ENCODE data around the gene VAMP3. TPM values are rescaled to one million over a fixed set of nuclear protein-coding genes. Genes with fewer than 3 reads are reported as not detected.

The VAMP3 gene
- total and polyA plus RNA-seq, 7 experiments from 2014 or later = 33.8 to 87.1 (median 57.6) TPM

GRCh38 chr1:7760245-7760644 is 10.9 kb upstream of the VAMP3 start:
- POLR2A ChIA-PET = no interaction called here
- DNase-seq = no peak
- H3K27ac Mint-ChIP-seq = no peak overlapping the region
- CTCF ChIA-PET = no interaction called here
- no peak for ATAC-seq
- H3K27me3 Mint-ChIP-seq = peaks cover 0 to 47% (median 5%) of the 10 kb centered on the region in 5 donors
- Histone ChIP-seq H3K9me3 (ENCODE audit: control insufficient read depth in 2 of 3, low read length in 3 of 3) (no peaks in the 10 kb centered on the region), H3K36me3 (ENCODE audit: control insufficient read depth in 2 of 3, insufficient read depth in 3 of 3, low read length in 3 of 3) (no peaks in the 10 kb centered on the region), H3K27me3 (ENCODE audit: control insufficient read depth in 2 of 2, insufficient read depth in 2 of 2, low read length in 2 of 2) (peaks cover 0 to under 1% of the 10 kb centered on the region in 2 donors), H3K27ac (ENCODE audit: low read depth, low read length) (no peak overlapping the region), H3K4me1 (ENCODE audit: control insufficient read depth in 2 of 2, insufficient read depth in 2 of 2, low read length in 2 of 2) (no peaks in the 10 kb centered on the region), H3K4me3 (ENCODE audit: low read length) (no peak overlapping the region)
- no peak overlapping the region for H3K4me3 Mint-ChIP-seq
- intact Hi-C loops (cut with micrococcal nuclease) = no loop called here
- no peaks in the 10 kb centered on the region for H3K9me3 Mint-ChIP-seq
- no peaks in the 10 kb centered on the region for H3K4me1 Mint-ChIP-seq
- no peaks in the 10 kb centered on the region for H3K36me3 Mint-ChIP-seq

- Histone ChIP-seq H3K4me3 (ENCODE audit: low read length) (no peak overlapping the region), H3K27me3 (ENCODE audit: control insufficient read depth in 2 of 2, insufficient read depth in 2 of 2, low read length in 2 of 2) (peaks cover 0 to 2% of the 10 kb centered on the region in 2 donors), H3K36me3 (ENCODE audit: control insufficient read depth in 2 of 3, insufficient read depth in 3 of 3, low read length in 3 of 3) (no peaks in the 10 kb centered on the region), H3K27ac (ENCODE audit: low read depth, low read length) (no peak overlapping the region), H3K9me3 (ENCODE audit: control insufficient read depth in 2 of 3, low read length in 3 of 3) (no peaks in the 10 kb centered on the region), H3K4me1 (ENCODE audit: control insufficient read depth in 2 of 2, insufficient read depth in 2 of 2, low read length in 2 of 2) (no peaks in the 10 kb centered on the region)
- no peak overlapping the region for H3K27ac Mint-ChIP-seq
- ChIA-PET POLR2A (interaction anchor here (0.6 kb wide), 1 partner anchor 10 kb away, joined by 4 read pairs; no protein-coding TSS in a partner anchor), CTCF (interaction anchor here (0.9 kb wide), 1 partner anchor 92 kb away, joined by 4 read pairs; no protein-coding TSS in a partner anchor)
- peaks cover 0 to 46% (median under 1%) of the 10 kb centered on the region in 5 donors for H3K27me3 Mint-ChIP-seq
- H3K9me3 Mint-ChIP-seq = no peaks in the 10 kb centered on the region
- no peaks in the 10 kb centered on the region for H3K36me3 Mint-ChIP-seq
- H3K4me1 Mint-ChIP-seq = no peaks in the 10 kb centered on the region
- intact Hi-C loops (cut with micrococcal nuclease) = no loop called here
- DNase-seq = no peak
- H3K4me3 Mint-ChIP-seq = no peak overlapping the region
- no peak for ATAC-seq
These were observed 10.0 kb upstream of the VAMP3 start for GRCh38 chr1:7761103-7761502.

GRCh38 chr1:7767176-7767575 is 3.9 kb upstream of the VAMP3 start:
- no peak overlapping the region for H3K4me3 Mint-ChIP-seq
- H3K27ac ChIP-seq (ENCODE audit: low read depth, low read length) = no peak overlapping the region
- POLR2A ChIA-PET = no interaction called here
- peaks cover 4 to 17% (median 11%) of the 10 kb centered on the region in 7 donors for H3K4me1 Mint-ChIP-seq
- peaks cover 0 to 5% (median 0%) of the 10 kb centered on the region in 3 experiments for H3K36me3 ChIP-seq (ENCODE audit: control insufficient read depth in 2 of 3, insufficient read depth in 3 of 3, low read length in 3 of 3)
- no peak overlapping the region for H3K4me3 ChIP-seq (ENCODE audit: low read length)
- H3K4me1 ChIP-seq (ENCODE audit: control insufficient read depth in 2 of 2, insufficient read depth in 2 of 2, low read length in 2 of 2) = peaks cover 7% of the 10 kb centered on the region in 2 donors
- H3K9me3 Mint-ChIP-seq = peaks cover 0 to 1% (median 0%) of the 10 kb centered on the region in 11 donors
- ATAC-seq (no peak), DNase-seq (no peak)
- H3K27me3 Mint-ChIP-seq = peaks cover 5 to 55% (median 7%) of the 10 kb centered on the region in 5 donors
- peaks cover 0 to 2% (median 0%) of the 10 kb centered on the region in 5 donors for H3K36me3 Mint-ChIP-seq
- CTCF ChIA-PET = interaction anchor here (0.7 kb wide), 1 partner anchor 63 kb away, joined by 4 read pairs; no protein-coding TSS in a partner anchor
- H3K9me3 ChIP-seq (ENCODE audit: control insufficient read depth in 2 of 3, low read length in 3 of 3) = no peaks in the 10 kb centered on the region
- intact Hi-C loops (cut with micrococcal nuclease) = no loop called here
- peaks cover 0 to 2% of the 10 kb centered on the region in 2 donors for H3K27me3 ChIP-seq (ENCODE audit: control insufficient read depth in 2 of 2, insufficient read depth in 2 of 2, low read length in 2 of 2)
- no peak overlapping the region for H3K27ac Mint-ChIP-seq

GRCh38 chr1:7768583-7768982 is 2.5 kb upstream of the VAMP3 start:
- Mint-ChIP-seq H3K4me1 (peaks cover 15 to 31% (median 25%) of the 10 kb centered on the region in 7 donors), H3K27ac (no peak overlapping the region), H3K9me3 (peaks cover 0 to 2% (median 0%) of the 10 kb centered on the region in 11 donors), H3K27me3 (peaks cover 5 to 45% (median 7%) of the 10 kb centered on the region in 5 donors), H3K36me3 (peaks cover 0 to 5% (median 4%) of the 10 kb centered on the region in 5 donors), H3K4me3 (no peak overlapping the region)
- H3K9me3 ChIP-seq (ENCODE audit: control insufficient read depth in 2 of 3, low read length in 3 of 3) = no peaks in the 10 kb centered on the region
- H3K36me3 ChIP-seq (ENCODE audit: control insufficient read depth in 2 of 3, insufficient read depth in 3 of 3, low read length in 3 of 3) = peaks cover 0 to 5% (median under 1%) of the 10 kb centered on the region in 3 experiments
- CTCF ChIA-PET = interaction anchor here (1.6 kb wide), 1 partner anchor 16 kb away, joined by 10 read pairs; no protein-coding TSS in a partner anchor
- POLR2A ChIA-PET = no interaction called here
- no peak overlapping the region for H3K4me3 ChIP-seq (ENCODE audit: low read length)
- no peak overlapping the region for H3K27ac ChIP-seq (ENCODE audit: low read depth, low read length)
- ATAC-seq = no peak
- no peak for DNase-seq
- intact Hi-C loops (cut with micrococcal nuclease) = no loop called here
- H3K4me1 ChIP-seq (ENCODE audit: control insufficient read depth in 2 of 2, insufficient read depth in 2 of 2, low read length in 2 of 2) = peaks cover 9 to 13% of the 10 kb centered on the region in 2 donors
- H3K27me3 ChIP-seq (ENCODE audit: control insufficient read depth in 2 of 2, insufficient read depth in 2 of 2, low read length in 2 of 2) = peaks cover 0 to 2% of the 10 kb centered on the region in 2 donors

GRCh38 chr1:7769673-7770412 is 1.3 kb upstream of the VAMP3 start:
- Histone ChIP-seq H3K4me3 (ENCODE audit: low read length) (no peak overlapping the region), H3K27ac (ENCODE audit: low read depth, low read length) (no peak overlapping the region), H3K36me3 (ENCODE audit: control insufficient read depth in 2 of 3, insufficient read depth in 3 of 3, low read length in 3 of 3) (peaks cover 0 to 7% (median 5%) of the 10 kb centered on the region in 3 experiments), H3K9me3 (ENCODE audit: control insufficient read depth in 2 of 3, low read length in 3 of 3) (no peaks in the 10 kb centered on the region), H3K27me3 (ENCODE audit: control insufficient read depth in 2 of 2, insufficient read depth in 2 of 2, low read length in 2 of 2) (peaks cover 0 to 2% of the 10 kb centered on the region in 2 donors), H3K4me1 (ENCODE audit: control insufficient read depth in 2 of 2, insufficient read depth in 2 of 2, low read length in 2 of 2) (peaks cover 9 to 13% of the 10 kb centered on the region in 2 donors)
- H3K4me1 Mint-ChIP-seq = peaks cover 20 to 43% (median 33%) of the 10 kb centered on the region in 7 donors
- peaks cover 5 to 39% (median 7%) of the 10 kb centered on the region in 5 donors for H3K27me3 Mint-ChIP-seq
- POLR2A ChIA-PET = no interaction called here
- ATAC-seq = no peak
- CTCF ChIA-PET = no interaction called here
- peaks cover under 1 to 14% (median 10%) of the 10 kb centered on the region in 5 donors for H3K36me3 Mint-ChIP-seq
- intact Hi-C loops (cut with micrococcal nuclease) = loop anchor here (5.0 to 10.0 kb wide), 3 partner anchors 983 to 1643 kb away; partner anchors contain the start of genes CAMTA1 (in 1 of the 2) and RERE (in 1 of the 2)
- peak overlapping the region in 1 of 9 donors; percentile 41 for H3K27ac Mint-ChIP-seq
- peak overlapping the region in 8 of 10 donors; percentile 3 to 89 (median 39) for H3K4me3 Mint-ChIP-seq
- peaks cover 0 to 3% (median 0%) of the 10 kb centered on the region in 11 donors for H3K9me3 Mint-ChIP-seq
- DNase-seq = no peak

- no peaks in the 10 kb centered on the region for H3K9me3 ChIP-seq (ENCODE audit: control insufficient read depth in 2 of 3, low read length in 3 of 3)
- peak overlapping the region; percentile 90 for H3K27ac ChIP-seq (ENCODE audit: low read depth, low read length)
- H3K27me3 ChIP-seq (ENCODE audit: control insufficient read depth in 2 of 2, insufficient read depth in 2 of 2, low read length in 2 of 2) = no peaks in the 10 kb centered on the region
- DNase-seq (no peak), ATAC-seq (peak; percentile 63)
- intact Hi-C loops (cut with micrococcal nuclease) = loop anchor here (5.0 to 10.0 kb wide), 3 partner anchors 983 to 1643 kb away; partner anchors contain the start of genes CAMTA1 (in 1 of the 2) and RERE (in 1 of the 2)
- peak overlapping the region; percentile 82 to 93 (median 87) for H3K4me3 Mint-ChIP-seq
- peak overlapping the region in 8 of 9 donors; percentile 46 to 93 (median 82) for H3K27ac Mint-ChIP-seq
- H3K27me3 Mint-ChIP-seq = peaks cover 5 to 35% (median 7%) of the 10 kb centered on the region in 5 donors
- H3K36me3 ChIP-seq (ENCODE audit: control insufficient read depth in 2 of 3, insufficient read depth in 3 of 3, low read length in 3 of 3) = peaks cover 0 to 7% (median 5%) of the 10 kb centered on the region in 3 experiments
- peaks cover 22 to 48% (median 37%) of the 10 kb centered on the region in 7 donors for H3K4me1 Mint-ChIP-seq
- peaks cover 3 to 17% (median 10%) of the 10 kb centered on the region in 5 donors for H3K36me3 Mint-ChIP-seq
- peaks cover 0 to 3% (median 0%) of the 10 kb centered on the region in 11 donors for H3K9me3 Mint-ChIP-seq
- H3K4me1 ChIP-seq (ENCODE audit: control insufficient read depth in 2 of 2, insufficient read depth in 2 of 2, low read length in 2 of 2) = peaks cover 9 to 13% of the 10 kb centered on the region in 2 donors
- peak overlapping the region; percentile 83 for H3K4me3 ChIP-seq (ENCODE audit: low read length)
- ChIA-PET CTCF (no interaction called here), POLR2A (interaction anchor here (1.0 to 2.4 kb wide), 2 partner anchors 11 to 15 kb away, joined by 3 to 14 read pairs; no protein-coding TSS in a partner anchor)
These were observed 463 bp upstream of the VAMP3 start for GRCh38 chr1:7770669-7770996.

All from naive thymus-derived CD4-positive, alpha-beta T cell (primary cell).